Uterus (tissue), 2 donors: ENCODE measurements around the gene MSRB3.

Source experiments
- CTCF ChIP-seq, 4 experiments: fragments of 200-600 bp in 2 of 4; fragments of 450-650 bp in 2 of 4; sonication (generic) in 2 of 4; IDR thresholded peaks; one replicate each; pipeline ENCODE4 v1.5.1; 2016 to 2019; ENCODE audit warnings: antibody characterized with exemption in 4 of 4, mild to moderate bottlenecking in 2 of 4, moderate library complexity in 1 of 4
- POLR2A ChIP-seq, 2 donors: fragments of 450-650 bp; IDR thresholded peaks; one replicate each; pipeline ENCODE4 v1.6.1; 2016; ENCODE audit warnings: antibody characterized with exemption in 2 of 2, mild to moderate bottlenecking in 1 of 2, moderate library complexity in 1 of 2

- TF ChIP-seq CTCF (IDR thresholded peaks at IDR 0.05) = no peak
- no peak for TF ChIP-seq POLR2A (IDR thresholded peaks at IDR 0.05)
Observed at GRCh38 chr12:65343230-65343629, 64.7 kb downstream of the MSRB3 start.
